ENCODE results near the gene NFATC1.

The NFATC1 gene

GRCh38 chr18:79441420-79441819 is 45.7 kb downstream of the NFATC1 start:
- no peak overlapping the region for H3K4me3 ChIP-seq (ENCODE audit: low read depth in 1 of 2, low read length in 2 of 2)
- H3K4me1 ChIP-seq (ENCODE audit: control insufficient read depth in 1 of 2, insufficient read depth in 2 of 2, low read length in 2 of 2): peaks cover 0 to 14% of the 10 kb centered on the region in 2 donors
- H3K9me3 ChIP-seq (ENCODE audit: control insufficient read depth in 1 of 2, low read length in 2 of 2): no peaks in the 10 kb centered on the region
- peaks cover 0 to 5% of the 10 kb centered on the region in 2 donors for H3K36me3 ChIP-seq (ENCODE audit: control insufficient read depth in 1 of 2, insufficient read depth in 2 of 2, low read length in 2 of 2)
- H3K27me3 ChIP-seq (ENCODE audit: low read depth, low read length): no peaks in the 10 kb centered on the region
- no peak overlapping the region for H3K27ac ChIP-seq (ENCODE audit: low read length)

- no peaks in the 10 kb centered on the region for H3K27me3 ChIP-seq (ENCODE audit: low read depth, low read length)
- H3K36me3 ChIP-seq (ENCODE audit: control insufficient read depth in 1 of 2, insufficient read depth in 2 of 2, low read length in 2 of 2): peaks cover 0 to 5% of the 10 kb centered on the region in 2 donors
- H3K9me3 ChIP-seq (ENCODE audit: control insufficient read depth in 1 of 2, low read length in 2 of 2): no peaks in the 10 kb centered on the region
- no peak overlapping the region for H3K27ac ChIP-seq (ENCODE audit: low read length)
- H3K4me1 ChIP-seq (ENCODE audit: control insufficient read depth in 1 of 2, insufficient read depth in 2 of 2, low read length in 2 of 2): peaks cover 0 to 14% of the 10 kb centered on the region in 2 donors
- H3K4me3 ChIP-seq (ENCODE audit: low read depth in 1 of 2, low read length in 2 of 2): no peak overlapping the region
These were observed 46.9 kb downstream of the NFATC1 start for GRCh38 chr18:79442508-79443221.

DNA sequence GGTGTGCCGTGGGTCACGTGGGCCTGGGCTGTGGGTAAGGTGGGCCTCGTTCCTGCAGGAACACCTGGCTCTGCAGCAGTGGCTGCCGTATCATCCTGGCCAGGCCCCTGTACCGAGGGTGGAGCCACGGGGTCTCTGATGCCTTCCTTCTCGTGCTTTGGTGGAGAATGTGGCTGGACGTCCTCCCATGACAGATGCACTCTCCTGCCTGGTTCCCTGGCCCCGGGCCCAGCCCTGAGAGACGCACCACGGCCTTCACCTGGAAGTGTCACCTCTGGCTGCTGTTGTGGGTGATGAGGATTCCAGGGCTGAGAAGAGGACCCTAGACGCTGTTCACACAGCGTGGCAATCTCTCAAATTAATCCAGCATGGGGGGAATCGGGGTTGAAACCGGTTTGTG is 49.5 kb downstream of the NFATC1 start:
- Histone ChIP-seq H3K4me3 (ENCODE audit: low read depth in 1 of 2, low read length in 2 of 2) (no peak overlapping the region), H3K36me3 (ENCODE audit: control insufficient read depth in 1 of 2, insufficient read depth in 2 of 2, low read length in 2 of 2) (peaks cover 6 to 23% of the 10 kb centered on the region in 2 donors), H3K9me3 (ENCODE audit: control insufficient read depth in 1 of 2, low read length in 2 of 2) (no peaks in the 10 kb centered on the region), H3K27ac (ENCODE audit: low read length) (no peak overlapping the region), H3K27me3 (ENCODE audit: low read depth, low read length) (no peaks in the 10 kb centered on the region), H3K4me1 (ENCODE audit: control insufficient read depth in 1 of 2, insufficient read depth in 2 of 2, low read length in 2 of 2) (peaks cover 0 to 14% of the 10 kb centered on the region in 2 donors)

DNA sequence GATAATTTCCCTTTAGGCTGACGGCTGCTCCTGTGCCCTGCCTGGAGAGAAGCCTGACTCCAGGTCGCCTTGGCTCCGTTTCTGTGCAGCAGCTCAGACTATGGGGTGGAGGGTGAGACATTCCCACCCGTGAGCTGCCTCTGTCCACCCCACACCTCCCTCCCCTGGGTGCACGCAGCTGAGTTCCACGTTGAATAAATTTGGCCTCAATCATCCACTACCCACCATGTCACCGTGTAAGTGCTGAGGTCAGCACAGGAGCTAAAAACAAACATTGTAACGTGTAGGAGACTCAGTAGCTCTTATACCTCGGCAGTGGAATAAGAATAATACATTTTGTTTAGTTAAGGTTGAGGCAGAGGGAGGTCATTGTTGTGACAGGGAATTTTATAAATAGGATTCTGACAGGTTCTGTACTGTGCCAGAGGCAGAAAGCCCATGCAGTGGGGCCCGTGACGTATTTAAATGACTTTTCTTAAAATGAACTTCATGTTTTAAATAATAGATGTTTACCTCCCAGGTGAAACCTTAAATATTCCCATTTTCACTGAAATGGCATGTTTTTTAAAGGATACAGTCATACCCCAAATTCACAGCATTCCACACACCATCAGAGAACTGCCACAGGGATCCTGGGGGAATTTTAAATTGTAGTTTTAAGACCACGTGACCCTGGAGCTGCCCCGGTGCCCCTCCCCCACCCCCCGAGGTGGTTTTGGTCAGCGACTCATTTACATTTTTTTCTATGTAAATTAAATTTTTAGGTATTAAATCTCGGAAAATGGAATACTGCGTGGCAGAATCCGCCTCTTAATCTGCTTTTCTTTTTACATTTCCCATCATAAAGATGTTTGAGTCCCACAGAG is 50.2 kb downstream of the NFATC1 start:
- Histone ChIP-seq H3K9me3 (ENCODE audit: control insufficient read depth in 1 of 2, low read length in 2 of 2) (no peaks in the 10 kb centered on the region), H3K4me1 (ENCODE audit: control insufficient read depth in 1 of 2, insufficient read depth in 2 of 2, low read length in 2 of 2) (peaks cover 0 to 14% of the 10 kb centered on the region in 2 donors), H3K27me3 (ENCODE audit: low read depth, low read length) (no peaks in the 10 kb centered on the region), H3K4me3 (ENCODE audit: low read depth in 1 of 2, low read length in 2 of 2) (no peak overlapping the region), H3K36me3 (ENCODE audit: control insufficient read depth in 1 of 2, insufficient read depth in 2 of 2, low read length in 2 of 2) (peaks cover 6 to 23% of the 10 kb centered on the region in 2 donors), H3K27ac (ENCODE audit: low read length) (no peak overlapping the region)

DNA sequence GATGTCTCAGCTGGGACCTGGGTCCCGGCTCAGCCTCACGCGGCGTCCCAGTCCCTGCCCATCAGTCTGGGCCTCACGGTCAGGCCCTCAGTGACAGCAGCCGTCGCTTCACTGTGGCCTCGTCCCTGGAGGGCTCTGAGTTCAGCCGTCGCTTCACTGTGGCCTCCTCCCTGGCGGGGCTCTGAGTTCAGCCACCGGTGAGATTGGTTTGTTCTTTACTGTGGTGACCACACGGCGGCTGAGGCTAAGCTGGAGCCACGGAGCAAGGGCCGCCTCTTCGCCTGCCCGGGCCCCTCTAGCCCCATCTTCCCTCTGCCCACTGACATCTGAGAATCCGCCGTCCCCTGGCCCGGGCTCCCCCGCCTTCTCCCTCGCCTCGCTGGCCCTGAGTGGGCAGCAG is 51.2 kb downstream of the NFATC1 start:
- H3K36me3 ChIP-seq (ENCODE audit: control insufficient read depth in 1 of 2, insufficient read depth in 2 of 2, low read length in 2 of 2): peaks cover 10 to 33% of the 10 kb centered on the region in 2 donors

DNA sequence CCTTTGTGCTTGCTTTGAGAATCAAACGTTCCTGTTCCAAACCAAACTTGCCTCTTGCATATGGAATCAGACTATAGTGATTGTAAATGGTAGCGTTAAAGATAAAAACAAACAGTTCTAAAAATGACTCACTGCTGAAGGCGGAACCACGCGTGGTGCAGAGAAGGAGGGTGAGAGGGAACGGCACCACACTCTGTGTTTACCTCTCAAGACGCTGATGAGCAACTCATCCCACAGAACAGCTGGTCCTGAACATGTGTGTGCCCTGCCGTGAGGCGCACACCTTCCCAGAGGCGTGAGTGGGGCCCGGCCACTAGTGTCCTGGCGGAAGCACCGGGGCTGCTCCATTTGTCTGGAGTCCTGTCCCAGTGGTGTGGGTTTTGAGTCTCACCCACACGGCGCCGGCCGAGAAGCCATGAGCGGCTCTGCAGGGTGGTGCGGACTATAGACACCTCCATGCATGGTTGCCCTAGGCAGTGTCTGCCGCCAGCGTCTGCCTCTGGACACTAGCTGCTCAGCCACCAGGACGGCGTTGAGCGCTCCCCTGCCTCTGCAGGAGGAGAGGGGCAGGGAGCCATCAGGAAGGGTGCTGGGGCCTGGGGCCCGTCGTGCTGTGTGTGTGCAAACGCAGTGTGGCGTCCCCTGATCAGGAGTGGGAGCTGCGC is 52.1 kb downstream of the NFATC1 start:
- Histone ChIP-seq H3K4me3 (ENCODE audit: low read depth in 1 of 2, low read length in 2 of 2) (no peak overlapping the region), H3K27me3 (ENCODE audit: low read depth, low read length) (no peaks in the 10 kb centered on the region), H3K27ac (ENCODE audit: low read length) (no peak overlapping the region), H3K36me3 (ENCODE audit: control insufficient read depth in 1 of 2, insufficient read depth in 2 of 2, low read length in 2 of 2) (peaks cover 10 to 42% of the 10 kb centered on the region in 2 donors), H3K4me1 (ENCODE audit: control insufficient read depth in 1 of 2, insufficient read depth in 2 of 2, low read length in 2 of 2) (peaks cover 0 to 14% of the 10 kb centered on the region in 2 donors), H3K9me3 (ENCODE audit: control insufficient read depth in 1 of 2, low read length in 2 of 2) (no peaks in the 10 kb centered on the region)

More for the DNA sequence above, 51.2 kb downstream of the NFATC1 start:
- Histone ChIP-seq H3K4me1 (ENCODE audit: control insufficient read depth in 1 of 2, insufficient read depth in 2 of 2, low read length in 2 of 2) (peaks cover 0 to 14% of the 10 kb centered on the region in 2 donors), H3K9me3 (ENCODE audit: control insufficient read depth in 1 of 2, low read length in 2 of 2) (no peaks in the 10 kb centered on the region), H3K27ac (ENCODE audit: low read length) (no peak overlapping the region), H3K27me3 (ENCODE audit: low read depth, low read length) (no peaks in the 10 kb centered on the region), H3K4me3 (ENCODE audit: low read depth in 1 of 2, low read length in 2 of 2) (no peak overlapping the region)

DNA sequence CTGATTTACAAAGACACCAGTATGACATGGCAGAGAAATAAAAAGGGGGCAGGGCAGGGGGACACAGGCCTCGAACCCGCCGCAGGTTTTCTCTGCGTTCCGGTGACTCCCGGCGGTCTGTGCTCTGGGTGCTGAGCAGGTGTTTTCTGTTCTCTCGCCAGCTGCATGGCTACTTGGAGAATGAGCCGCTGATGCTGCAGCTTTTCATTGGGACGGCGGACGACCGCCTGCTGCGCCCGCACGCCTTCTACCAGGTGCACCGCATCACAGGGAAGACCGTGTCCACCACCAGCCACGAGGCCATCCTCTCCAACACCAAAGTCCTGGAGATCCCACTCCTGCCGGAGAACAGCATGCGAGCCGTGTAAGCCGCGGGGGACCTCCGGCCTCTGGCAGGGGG is 52.9 kb downstream of the NFATC1 start:
- Histone ChIP-seq H3K9me3 (ENCODE audit: control insufficient read depth in 1 of 2, low read length in 2 of 2) (no peaks in the 10 kb centered on the region), H3K36me3 (ENCODE audit: control insufficient read depth in 1 of 2, insufficient read depth in 2 of 2, low read length in 2 of 2) (peaks cover 10 to 48% of the 10 kb centered on the region in 2 donors), H3K4me1 (ENCODE audit: control insufficient read depth in 1 of 2, insufficient read depth in 2 of 2, low read length in 2 of 2) (peaks cover 0 to 14% of the 10 kb centered on the region in 2 donors), H3K27me3 (ENCODE audit: low read depth, low read length) (no peaks in the 10 kb centered on the region), H3K4me3 (ENCODE audit: low read depth in 1 of 2, low read length in 2 of 2) (no peak overlapping the region), H3K27ac (ENCODE audit: low read length) (no peak overlapping the region)

DNA sequence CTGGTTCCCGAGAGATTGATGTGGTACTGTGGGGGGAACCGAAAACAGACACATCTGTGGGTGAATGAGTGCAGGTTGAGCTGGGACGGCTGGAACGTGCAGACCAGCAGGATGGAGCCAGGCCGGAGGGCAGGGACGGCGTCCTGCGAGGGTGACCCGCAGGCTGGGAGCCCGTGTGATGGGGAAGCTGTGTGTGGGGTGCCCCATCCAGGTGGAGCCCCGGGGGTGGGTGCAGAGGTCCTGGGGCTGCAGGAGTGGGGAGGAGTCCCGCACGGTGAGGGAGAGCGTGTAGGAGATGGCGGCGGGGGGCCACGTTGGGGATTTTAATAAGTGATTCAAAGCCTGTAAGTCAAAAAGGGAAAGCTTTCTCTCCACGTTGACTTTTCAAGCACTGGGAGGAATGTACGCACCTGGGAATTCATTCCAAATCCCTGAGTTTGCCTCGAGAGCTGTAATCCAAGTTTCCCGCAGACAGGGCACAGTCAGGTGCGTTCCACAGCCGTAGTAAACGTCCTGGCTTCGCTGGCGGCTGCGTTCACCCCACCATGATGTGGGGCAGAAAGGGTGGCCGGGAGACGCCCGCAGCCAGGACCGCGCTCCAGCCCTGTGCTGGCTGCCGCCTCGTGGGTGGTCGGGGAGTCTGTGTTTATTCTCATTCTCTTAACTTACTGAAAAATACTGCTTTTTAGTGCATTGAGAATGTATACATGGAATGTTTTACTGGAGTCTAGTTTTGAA is 54.0 kb downstream of the NFATC1 start:
- Histone ChIP-seq H3K27ac (ENCODE audit: low read length) (no peak overlapping the region), H3K36me3 (ENCODE audit: control insufficient read depth in 1 of 2, insufficient read depth in 2 of 2, low read length in 2 of 2) (peaks cover 11 to 50% of the 10 kb centered on the region in 2 donors), H3K27me3 (ENCODE audit: low read depth, low read length) (no peaks in the 10 kb centered on the region), H3K9me3 (ENCODE audit: control insufficient read depth in 1 of 2, low read length in 2 of 2) (no peaks in the 10 kb centered on the region), H3K4me1 (ENCODE audit: control insufficient read depth in 1 of 2, insufficient read depth in 2 of 2, low read length in 2 of 2) (peaks cover 0 to 14% of the 10 kb centered on the region in 2 donors), H3K4me3 (ENCODE audit: low read depth in 1 of 2, low read length in 2 of 2) (no peak overlapping the region)

DNA sequence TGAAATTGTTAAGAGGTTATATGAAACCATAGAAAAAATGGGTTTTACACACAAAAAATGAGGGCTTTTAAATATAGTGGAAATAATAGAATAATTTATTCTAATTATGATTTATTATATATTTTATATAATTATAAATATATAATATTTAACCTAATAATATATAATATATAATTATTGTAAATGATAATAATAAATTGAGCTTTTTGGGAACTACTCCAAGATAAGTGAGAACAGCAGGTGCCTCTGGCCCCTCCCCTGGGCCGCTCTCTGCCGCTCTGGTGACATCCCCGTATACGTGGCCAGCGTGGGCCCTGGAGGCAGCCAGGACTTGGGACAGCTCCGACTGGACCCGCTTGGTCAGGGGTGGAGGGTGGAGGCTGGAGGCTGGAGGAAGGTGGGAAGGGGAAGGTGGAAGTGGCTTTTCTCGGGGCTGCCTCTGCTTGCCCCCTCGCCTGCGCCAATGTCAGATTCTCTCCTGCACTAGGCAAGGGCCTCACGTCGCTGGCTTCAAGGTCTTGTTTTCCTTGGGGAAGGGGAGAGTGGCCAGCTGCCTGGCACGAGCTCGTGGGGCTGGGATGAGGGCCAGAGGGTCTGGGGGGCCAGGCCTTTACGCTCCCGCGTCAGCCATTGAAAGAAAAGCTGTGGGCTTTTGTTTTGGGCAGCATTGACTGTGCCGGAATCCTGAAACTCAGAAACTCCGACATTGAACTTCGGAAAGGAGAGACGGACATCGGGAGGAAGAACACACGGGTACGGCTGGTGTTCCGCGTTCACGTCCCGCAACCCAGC is 54.8 kb downstream of the NFATC1 start:
- Histone ChIP-seq H3K4me3 (ENCODE audit: low read depth in 1 of 2, low read length in 2 of 2) (no peak overlapping the region), H3K27me3 (ENCODE audit: low read depth, low read length) (no peaks in the 10 kb centered on the region), H3K4me1 (ENCODE audit: control insufficient read depth in 1 of 2, insufficient read depth in 2 of 2, low read length in 2 of 2) (peaks cover 0 to 6% of the 10 kb centered on the region in 2 donors), H3K27ac (ENCODE audit: low read length) (no peak overlapping the region), H3K36me3 (ENCODE audit: control insufficient read depth in 1 of 2, insufficient read depth in 2 of 2, low read length in 2 of 2) (peaks cover 15 to 56% of the 10 kb centered on the region in 2 donors), H3K9me3 (ENCODE audit: control insufficient read depth in 1 of 2, low read length in 2 of 2) (no peaks in the 10 kb centered on the region)
